ENCODE measurements around the gene DNAJC4.

DNAJC4 gene

GRCh38 chr11:64246871-64247728 is 16.8 kb downstream of the DNAJC4 start, which contains the start of gene PPP1R14B:
Gene PPP1R14B (minus strand): TSS chr11:64246943. CDS start chr11:64246673, 270 bp downstream.
- peak; percentile 61 for DNase-seq

- DNase-seq = no peak
These were observed 17.6 kb downstream of the DNAJC4 start for GRCh38 chr11:64247729-64248531.

- no peak for DNase-seq
These were observed 18.2 kb downstream of the DNAJC4 start for GRCh38 chr11:64248578-64248977.

GRCh38 chr11:64249038-64249437 is 18.7 kb downstream of the DNAJC4 start:
- no peak for DNase-seq

- DNase-seq = no peak
These were observed 19.4 kb downstream of the DNAJC4 start for GRCh38 chr11:64249563-64250414.

- DNase-seq = no peak
These were observed 20.2 kb downstream of the DNAJC4 start for GRCh38 chr11:64250415-64251015.

GRCh38 chr11:64251016-64251752 is 20.8 kb downstream of the DNAJC4 start, which contains the start of gene PLCB3:
Gene PLCB3 (plus strand): TSS chr11:64251530. CDS start chr11:64251650, 120 bp downstream.
- DNase-seq = no peak

GRCh38 chr11:64251753-64252002 is 21.3 kb downstream of the DNAJC4 start:
- DNase-seq = no peak

GRCh38 chr11:64252003-64252872 is 21.9 kb downstream of the DNAJC4 start:
- no peak for DNase-seq

- DNase-seq = no peak
These were observed 22.7 kb downstream of the DNAJC4 start for GRCh38 chr11:64253043-64253442.

GRCh38 chr11:64253481-64253880 is 23.1 kb downstream of the DNAJC4 start:
- DNase-seq = no peak

- no peak for DNase-seq
These were observed 24.0 kb downstream of the DNAJC4 start for GRCh38 chr11:64254326-64254725.

GRCh38 chr11:64255135-64256128 is 25.1 kb downstream of the DNAJC4 start:
- DNase-seq = no peak

GRCh38 chr11:64256300-64256699 is 26.0 kb downstream of the DNAJC4 start:
- DNase-seq = no peak

- no peak for DNase-seq
These were observed 28.0 kb downstream of the DNAJC4 start for GRCh38 chr11:64258356-64258755.

- DNase-seq = no peak
These were observed 28.7 kb downstream of the DNAJC4 start for GRCh38 chr11:64258946-64259532.

- no peak for DNase-seq
These were observed 29.3 kb downstream of the DNAJC4 start for GRCh38 chr11:64259533-64260067.

- no peak for DNase-seq
These were observed 29.9 kb downstream of the DNAJC4 start for GRCh38 chr11:64260147-64260708.

Data from NCI-H2107 (cell line).